NCI-H748 (cell line): ENCODE measurements around the gene STARD7.
A peak's percentile ranks its signal among the peaks of the same experiment; 100 is the strongest.

Experiments
- DNase-seq: peaks from one replicate; lab custom pipeline; 2025; ENCODE audit not compliant: unreplicated experiment; lab: John Stamatoyannopoulos, UW

Gene STARD7

GRCh38 chr2:96137321-96138178 lies 71.1 kb downstream of the STARD7 start:
- DNase-seq = no peak

- DNase-seq = peak; percentile 1
Measured at GRCh38 chr2:96136129-96136720, 72.4 kb downstream of the STARD7 start.

- DNase-seq = no peak
Measured at GRCh38 chr2:96135621-96136020, 73.0 kb downstream of the STARD7 start.

GRCh38 chr2:96135171-96135570 lies 73.5 kb downstream of the STARD7 start:
- DNase-seq = no peak
